NCI-H2227 (cell line): ENCODE results near the gene CHST12.

Experiments
- DNase-seq: peaks from one replicate; lab custom pipeline; 2025; ENCODE audit not compliant: unreplicated experiment; lab: John Stamatoyannopoulos, UW

The CHST12 gene

DNA sequence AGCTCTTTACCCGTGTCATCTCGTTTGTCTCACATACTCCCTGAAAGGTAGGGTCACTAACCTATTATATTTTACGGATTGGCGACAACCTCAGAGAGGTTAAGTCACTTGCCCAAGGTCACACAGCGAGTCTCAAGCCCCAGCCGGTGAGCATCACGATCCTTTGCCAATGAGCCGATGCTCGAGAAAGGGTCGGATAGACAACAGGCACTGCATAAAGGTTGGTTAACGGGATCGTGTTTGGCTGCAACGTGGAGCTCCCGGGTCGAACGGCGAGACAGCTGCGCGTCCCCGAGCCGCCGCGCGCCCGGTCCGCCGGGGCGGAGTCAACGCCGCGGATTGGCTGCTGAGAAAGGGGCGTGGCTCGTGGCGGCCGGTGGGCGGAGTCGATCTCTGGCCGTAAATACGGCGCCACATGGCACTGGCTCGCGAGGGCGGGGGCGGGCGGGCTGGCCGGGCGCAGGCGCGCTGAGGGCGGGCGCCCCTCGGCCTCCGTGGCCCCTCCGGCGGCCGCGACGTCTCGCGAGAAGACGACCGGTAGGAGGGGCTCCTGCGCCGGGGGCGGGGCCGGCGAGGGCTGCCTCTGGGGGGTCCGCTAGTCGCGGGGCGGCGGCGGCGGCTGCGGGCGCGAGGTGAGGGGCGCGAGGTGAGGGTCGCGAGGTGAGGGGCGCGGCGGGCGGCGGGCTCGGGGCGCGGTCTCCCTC is at the start of gene CHST12:
Gene CHST12, plus strand, starts transcription at position 598 of the 704 bp plus-strand sequence. CDS start 29,029 bp downstream, outside the sequence.
- peak; percentile 95 for DNase-seq

DNA sequence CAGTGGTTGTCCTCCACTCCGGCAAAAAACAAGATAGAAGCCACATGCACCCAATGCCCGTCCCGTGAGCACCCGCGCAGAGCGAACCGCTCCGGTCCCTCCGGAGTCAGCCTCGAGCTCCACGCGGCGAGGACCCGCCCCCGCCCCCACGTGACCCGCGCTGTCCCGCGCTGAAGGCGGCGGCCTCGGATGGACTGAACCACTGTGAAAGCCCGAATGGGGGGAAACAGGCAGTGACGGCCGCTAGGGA is 49.5 kb upstream of the CHST12 start:
- peak; percentile 87 for DNase-seq

- DNase-seq = peak; percentile 95
Observed at GRCh38 chr7:2354186-2354938, 49.0 kb upstream of the CHST12 start, which contains the start of gene EIF3B. EIF3B (plus strand) TSS chr7:2354827; CDS start chr7:2354922, 95 bp downstream.

GRCh38 chr7:2354939-2355704 is 48.3 kb upstream of the CHST12 start:
- peak; percentile 31 for DNase-seq

DNA sequence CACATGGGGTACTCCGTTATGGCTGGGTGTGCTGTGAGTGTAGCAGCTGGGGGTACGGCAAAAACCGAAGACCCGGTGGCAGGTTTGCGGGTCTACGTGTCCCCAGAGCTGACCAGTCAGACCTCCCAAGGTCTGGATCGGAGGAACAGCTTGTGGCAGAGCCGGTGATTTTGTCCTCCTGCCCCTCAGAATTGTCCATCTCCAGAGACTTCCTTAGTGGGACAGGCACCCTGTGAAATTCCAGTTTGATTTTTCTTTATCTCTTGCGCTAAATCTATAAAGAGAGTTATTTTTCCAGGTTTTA is 47.8 kb upstream of the CHST12 start:
- no peak for DNase-seq

GRCh38 chr7:2357165-2357564 is 46.2 kb upstream of the CHST12 start:
- DNase-seq = no peak

- no peak for DNase-seq
Observed at GRCh38 chr7:2357571-2357970, 45.8 kb upstream of the CHST12 start.

DNA sequence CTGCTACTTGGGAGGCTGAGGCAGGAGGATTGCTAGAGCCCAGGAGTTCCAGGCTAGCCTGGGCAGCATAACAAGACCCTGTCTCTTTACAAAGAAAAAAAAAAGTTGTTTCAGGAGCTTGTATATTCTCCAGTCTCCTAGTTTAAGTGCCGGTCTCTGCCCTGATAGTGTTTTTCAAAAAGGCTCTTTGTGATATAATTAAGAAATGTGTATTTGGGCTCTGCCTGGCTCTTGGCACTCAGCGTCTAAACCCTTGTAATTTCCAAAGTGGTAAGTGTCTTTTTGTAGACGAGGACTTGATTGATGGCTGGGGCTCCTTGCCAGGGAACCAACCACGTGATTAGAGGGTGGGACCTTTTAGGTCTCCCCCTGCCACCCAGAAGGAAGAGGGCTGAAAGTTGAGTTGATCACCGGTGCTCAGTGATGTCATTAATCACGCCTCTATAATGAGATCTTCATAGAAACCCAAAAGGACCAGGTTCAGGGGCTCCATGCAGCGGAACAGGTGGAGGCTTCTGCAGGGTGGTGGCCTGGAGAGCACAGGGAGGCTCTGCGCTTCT is 44.4 kb upstream of the CHST12 start:
- peak; percentile 74 for DNase-seq

GRCh38 chr7:2359610-2360009 is 43.8 kb upstream of the CHST12 start:
- no peak for DNase-seq

GRCh38 chr7:2360796-2361195 is 42.6 kb upstream of the CHST12 start:
- DNase-seq = no peak

GRCh38 chr7:2362385-2363088 is 40.9 kb upstream of the CHST12 start:
- no peak for DNase-seq

- DNase-seq = no peak
Observed at GRCh38 chr7:2369139-2369538, 34.3 kb upstream of the CHST12 start.

DNA sequence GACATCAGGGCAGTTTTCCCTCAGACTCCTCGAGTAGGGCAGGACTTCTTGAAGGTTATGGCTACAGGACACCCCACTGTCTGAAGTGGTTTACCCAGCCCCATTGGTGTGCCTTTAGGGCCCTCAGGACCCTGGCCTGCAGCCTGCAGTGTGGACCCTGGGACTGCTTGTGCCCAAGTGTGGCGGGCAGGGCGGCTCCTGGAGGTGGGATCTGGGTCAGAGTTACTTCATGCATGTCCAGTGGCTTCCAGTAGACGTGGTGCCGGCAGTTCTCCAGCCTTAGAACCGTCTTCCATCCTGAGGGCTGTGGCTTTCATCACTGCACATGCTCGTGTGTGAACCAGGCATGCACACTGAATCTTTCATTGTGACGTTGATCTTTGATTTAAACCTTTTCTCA is 32.1 kb upstream of the CHST12 start:
- no peak for DNase-seq

DNA sequence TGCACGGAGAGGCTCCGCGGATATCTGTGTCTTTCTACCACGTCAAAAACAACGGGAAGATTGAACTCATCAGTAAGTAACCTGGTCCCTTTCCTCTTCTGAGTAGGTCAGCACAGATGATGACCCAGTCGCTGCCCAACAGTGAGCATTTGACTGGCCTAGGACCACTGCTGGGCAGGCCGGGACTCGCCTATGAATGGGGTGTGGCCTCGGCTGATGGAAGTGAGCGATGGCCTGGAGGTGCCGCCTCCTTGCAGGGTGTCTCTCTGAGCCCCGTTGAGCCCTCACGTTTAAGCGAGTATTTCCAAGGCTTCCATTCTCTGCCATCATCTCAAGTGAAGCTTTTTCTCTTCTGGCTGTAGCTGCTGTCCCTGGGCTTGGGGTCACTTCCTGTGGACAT is 30.7 kb upstream of the CHST12 start:
- DNase-seq = no peak

DNA sequence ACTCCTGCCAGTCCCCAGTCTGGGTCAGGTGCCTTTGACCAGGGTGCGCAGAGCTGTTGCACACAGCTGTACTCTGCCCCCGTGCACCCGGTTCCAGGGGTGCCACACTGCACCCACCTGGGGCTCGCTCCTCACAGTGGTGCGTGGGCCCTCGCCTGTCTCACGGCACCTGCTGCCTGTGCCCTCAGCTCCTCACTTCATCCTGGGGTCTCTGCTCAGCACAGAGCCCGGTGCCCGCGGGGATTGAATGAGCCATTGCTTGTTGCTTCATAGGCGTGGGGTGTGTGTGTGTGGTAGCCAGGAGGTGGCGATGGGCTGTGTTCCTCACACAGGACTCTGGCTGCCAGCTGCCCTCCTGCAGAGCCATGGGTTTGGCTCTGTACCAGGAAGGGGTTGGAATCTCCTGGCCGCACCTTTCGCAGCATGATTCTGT is 30.3 kb upstream of the CHST12 start:
- DNase-seq = no peak

DNA sequence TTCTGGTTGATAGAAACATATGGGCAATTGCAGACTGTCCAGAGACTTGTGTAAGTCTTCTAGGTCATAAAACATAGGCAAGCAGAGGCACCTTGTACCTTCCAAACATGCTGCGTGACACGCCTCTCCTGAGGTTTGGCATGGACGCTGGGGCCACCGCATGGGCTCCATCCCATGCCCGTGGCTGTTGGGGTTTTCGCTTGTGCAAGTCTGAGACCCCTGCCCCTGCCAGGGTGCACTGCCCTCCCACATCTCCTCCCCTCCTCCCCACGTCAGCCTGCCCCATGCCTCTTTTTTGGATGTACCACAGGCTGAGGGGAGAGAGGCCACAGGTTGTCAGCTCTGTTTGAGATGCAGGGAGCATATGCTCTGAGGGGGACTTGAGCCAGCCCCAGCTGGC is 29.8 kb upstream of the CHST12 start:
- no peak for DNase-seq

DNA sequence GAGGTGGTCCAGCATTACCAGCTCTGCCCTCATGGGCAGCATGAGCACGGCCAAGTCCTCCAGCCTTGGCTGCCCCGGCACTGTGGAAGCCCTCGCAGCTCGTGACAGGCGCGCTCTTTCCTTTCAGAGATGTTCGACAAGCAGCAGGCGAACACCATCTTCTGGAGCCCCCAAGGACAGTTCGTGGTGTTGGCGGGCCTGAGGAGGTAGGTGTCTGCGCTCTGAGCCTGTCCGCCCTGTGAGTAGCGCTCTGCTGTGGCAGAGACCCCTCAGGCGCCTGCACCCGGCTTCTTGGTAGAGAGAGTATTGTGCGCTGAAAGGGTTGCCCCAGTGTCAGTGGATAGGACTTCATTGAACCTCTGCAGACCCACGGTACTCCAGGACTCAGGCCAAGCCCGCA is 29.0 kb upstream of the CHST12 start:
- no peak for DNase-seq

- no peak for DNase-seq
Observed at GRCh38 chr7:2374830-2375728, 28.3 kb upstream of the CHST12 start.

GRCh38 chr7:2376351-2377154 is 26.9 kb upstream of the CHST12 start:
- no peak for DNase-seq
